H4 (cell line): ENCODE results near the gene BCAS3. TPM values are rescaled to one million over a fixed set of nuclear protein-coding genes. Genes with fewer than 3 reads are reported as not detected.

ENCODE experiments used
- DNase-seq: peaks from one replicate; pipeline ENCODE4 v3.0.0-alpha.2; 2015; ENCODE audit warnings: low spot score
- total RNA-seq: library from RNA; depleted of rRNA; stranded (reverse); fragments of >200 nt; shearing (Covaris generic); gene quantifications from 2 replicates; pipeline ENCODE4 v1.2.3, GENCODE V29; 2014

The BCAS3 gene
- total RNA-seq, 1 experiment from 2014 or later, result 10.2 TPM

DNA sequence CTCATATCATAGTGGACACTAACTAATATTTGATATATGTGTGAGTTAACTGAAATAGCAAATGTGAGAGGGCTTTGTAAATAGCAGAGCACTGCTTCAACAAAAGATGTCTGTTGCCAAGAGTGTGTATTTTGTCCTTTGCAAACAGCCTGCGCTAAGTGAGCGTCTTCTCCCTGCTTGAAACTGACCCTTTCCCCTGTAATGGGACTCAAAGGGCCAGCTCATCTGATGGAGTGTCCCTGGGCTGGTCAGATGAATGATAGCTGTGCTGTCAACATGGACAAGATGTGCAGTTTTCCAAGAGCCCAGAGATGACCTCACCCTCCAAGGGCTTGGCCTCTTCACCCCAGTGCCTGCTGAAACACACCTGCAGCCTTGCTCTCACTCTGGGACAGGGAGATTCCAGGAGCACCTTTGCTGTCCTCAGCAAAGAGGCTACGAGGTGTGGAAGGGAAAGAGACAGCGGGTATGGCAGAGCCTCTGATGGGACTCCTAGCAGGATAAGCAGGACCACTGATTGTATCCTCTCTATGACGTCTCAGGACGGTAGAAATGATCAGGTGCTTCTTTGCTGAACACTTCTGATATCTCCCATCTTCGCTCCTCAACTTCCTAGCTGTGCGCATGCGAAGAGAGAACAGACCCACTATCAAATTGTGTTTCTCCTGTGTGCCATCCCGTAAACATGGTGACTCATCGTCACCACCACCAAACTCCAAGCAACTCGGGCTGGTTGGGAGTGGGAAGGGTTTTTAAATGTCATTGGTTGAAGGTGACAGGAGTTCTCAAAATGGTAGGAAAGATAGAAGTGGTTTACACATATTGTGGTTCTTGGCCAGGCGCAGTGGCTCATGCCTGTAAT, 686.2 kb downstream of the BCAS3 start:
- no peak for DNase-seq

DNA sequence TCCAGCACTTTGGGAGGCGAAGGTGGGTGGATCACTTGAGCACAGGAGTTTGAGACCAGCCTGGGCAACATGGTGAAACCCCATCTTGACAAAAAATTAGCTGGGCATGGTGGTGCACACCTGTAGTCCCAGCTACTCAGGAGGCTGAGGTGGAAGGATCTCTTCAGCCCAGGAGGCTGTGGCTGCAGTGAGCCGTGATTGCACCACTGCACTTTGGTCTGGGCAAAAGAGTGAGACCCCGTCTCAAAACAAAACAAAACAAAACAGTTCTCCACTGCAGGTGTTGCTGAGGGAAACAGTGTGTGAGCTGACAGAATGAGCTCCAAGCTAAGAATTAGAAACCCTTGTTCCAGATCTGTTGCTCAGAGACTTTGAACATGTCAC, 686.8 kb downstream of the BCAS3 start:
- DNase-seq, result no peak

DNA sequence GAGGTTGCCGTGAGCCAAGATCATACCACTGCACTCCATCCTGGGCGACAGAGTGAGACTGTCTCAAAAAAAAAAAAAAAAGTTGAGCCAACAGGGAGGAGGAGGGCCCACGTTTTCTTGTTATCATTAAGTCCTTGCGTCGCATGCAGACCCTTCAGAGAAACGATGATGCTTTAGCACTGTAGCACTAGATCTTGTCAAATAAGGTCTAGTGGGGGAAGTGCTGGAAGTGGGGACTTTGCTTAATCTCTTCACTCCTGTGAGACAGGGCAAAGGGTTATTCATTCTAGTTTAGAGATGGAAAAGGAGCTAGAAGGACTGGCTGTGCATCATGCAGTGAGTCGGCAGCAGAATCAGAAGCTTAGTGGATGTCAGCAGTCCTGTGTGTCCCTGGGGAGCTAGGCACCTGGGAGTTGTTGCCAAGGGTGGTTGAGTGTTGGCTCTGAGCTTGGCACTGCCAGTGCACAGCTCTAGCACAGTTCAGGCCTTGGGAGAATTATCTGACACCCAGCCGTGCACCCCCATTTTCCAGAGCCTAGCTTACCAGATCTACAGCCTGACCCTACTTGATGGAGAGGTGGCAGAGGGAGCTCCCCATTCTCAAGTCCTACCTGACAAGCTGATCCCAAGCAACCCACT, 688.5 kb downstream of the BCAS3 start:
- no peak for DNase-seq

DNA sequence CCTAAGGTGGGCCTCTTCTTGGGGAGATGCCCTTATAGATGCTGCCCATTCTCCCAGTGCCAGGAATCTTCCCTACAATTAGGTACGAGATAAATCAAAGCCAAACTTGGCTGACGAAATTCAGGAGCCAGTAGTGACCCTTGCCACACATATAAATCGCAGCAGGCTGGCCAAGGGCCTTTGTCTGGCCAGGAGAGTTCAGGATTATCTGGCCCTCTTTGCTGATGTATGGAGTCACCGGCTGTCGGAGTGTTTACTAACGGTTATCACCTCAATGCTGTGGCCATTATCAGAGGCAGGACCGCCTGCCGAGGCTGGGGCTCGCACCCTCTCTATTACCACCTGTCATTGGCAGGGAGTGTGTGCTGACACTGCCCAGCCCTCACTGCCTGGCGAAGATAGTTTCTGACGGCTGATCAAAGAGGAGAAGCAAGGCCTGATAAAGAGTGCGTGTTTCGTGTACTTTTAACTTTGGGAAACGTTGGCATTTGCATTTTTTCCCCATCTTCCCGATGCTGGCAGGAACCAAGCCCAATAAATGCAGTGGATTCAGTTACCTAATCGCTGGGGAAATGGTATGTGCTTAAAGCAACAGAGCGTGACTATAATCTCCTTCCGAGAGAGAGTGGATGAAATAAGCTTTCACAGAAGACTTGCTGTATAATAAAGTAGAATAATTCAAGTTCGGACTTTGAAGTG, 689.2 kb downstream of the BCAS3 start:
- no peak for DNase-seq

DNA sequence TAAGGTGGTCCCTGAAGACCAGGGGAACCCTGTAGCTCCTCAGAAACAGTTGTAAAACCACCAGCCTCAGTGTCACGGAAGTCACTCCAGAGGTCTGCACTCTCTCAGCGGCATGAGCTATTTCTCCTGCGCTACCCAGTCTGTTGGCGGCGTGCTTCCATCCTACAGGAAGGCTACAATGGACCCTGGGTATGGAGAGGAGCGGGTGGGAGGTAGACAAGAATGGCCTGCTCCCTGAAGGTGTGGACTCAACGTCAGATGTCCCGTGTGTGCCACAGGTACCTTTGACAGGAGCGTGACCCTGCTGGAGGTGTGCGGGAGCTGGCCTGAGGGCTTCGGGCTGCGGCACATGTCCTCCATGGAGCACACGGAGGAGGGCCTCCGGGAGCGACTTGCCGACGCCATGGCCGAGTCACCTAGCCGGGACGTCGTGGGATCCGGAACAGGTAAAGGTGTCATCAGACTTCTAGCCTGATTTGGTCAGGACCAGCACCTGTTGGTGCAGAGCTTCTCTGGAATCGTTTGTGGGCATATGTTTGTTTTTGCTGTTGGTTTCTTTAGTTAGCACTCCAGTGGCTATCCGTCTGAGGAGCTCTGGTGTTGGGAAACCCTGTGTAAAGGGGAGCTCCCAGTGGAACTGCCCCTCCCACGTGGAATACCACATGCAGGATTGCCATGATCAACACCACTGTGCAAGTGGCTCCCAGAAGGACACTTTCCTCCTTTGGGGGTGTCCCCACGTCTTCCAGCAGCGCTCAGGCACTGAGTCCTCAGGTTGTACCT, 690.6 kb downstream of the BCAS3 start:
- no peak for DNase-seq

DNA sequence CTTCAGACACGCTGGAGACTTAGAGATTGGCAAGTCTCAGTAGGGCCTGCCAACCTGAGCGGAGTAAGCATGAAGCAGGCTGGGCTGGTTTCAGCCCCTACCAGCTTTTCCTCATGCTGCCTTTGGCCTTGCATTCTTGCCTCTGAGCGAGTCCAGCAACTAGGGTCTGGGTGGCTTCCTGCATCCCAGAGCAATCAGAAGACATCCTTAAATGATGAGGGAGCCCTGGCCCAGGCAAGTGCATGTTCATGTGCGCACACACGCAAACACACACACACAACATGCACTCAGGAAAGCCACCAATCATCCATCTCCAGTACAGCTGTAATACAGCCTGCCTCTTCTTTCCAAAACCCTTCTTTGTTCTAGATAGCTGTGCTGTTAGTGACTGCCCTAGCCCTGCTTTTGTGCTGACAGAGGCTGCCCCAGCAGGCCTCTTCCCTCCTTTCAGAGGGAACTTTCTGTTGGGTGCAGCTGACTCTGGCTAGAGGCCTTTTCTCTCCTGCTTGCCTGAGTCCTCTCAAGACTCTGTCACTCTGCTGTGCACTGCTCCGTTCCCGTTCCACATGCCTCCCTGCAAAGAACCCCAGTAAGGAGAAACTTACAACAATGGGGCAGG, 691.3 kb downstream of the BCAS3 start:
- DNase-seq, result no peak

DNA sequence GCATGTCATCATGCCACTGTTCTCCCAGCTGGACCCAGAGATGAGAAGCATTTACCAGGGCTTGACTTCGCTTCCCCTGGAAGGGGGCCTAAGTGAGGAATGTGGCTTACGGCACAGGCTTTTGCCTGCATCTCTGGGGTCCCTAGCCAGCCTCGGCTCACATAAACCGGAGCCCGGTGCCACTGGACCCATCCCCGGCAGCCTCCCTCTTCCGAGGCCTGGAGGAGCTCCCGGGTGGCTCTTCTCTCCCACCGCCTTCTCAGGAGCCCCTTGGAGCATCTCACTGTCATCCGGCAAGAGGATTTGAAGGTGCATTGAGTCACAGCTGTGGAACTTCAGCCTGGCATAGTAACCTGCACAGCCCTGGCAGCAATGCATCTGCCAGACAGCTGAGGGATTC, 692.1 kb downstream of the BCAS3 start:
- DNase-seq, result no peak

DNA sequence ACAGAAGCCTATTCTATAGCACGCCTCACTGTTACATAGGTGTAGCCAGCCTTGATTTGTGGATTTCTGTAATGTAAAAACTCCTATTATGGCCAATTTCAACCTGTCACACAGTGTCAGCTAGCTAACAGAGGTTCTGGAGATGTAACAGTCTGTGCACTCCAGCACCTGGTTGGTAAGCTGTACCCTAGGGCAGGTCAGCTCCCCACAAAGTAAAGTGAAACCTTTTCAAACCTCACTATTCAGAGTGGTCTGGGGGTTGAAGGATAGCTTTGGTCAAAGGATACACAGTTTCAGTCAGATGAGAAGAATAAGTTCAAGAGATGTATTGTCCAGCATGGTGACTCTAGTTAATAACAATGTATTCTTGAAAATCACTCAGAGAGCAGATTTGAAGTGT, 693.5 kb downstream of the BCAS3 start:
- no peak for DNase-seq

DNA sequence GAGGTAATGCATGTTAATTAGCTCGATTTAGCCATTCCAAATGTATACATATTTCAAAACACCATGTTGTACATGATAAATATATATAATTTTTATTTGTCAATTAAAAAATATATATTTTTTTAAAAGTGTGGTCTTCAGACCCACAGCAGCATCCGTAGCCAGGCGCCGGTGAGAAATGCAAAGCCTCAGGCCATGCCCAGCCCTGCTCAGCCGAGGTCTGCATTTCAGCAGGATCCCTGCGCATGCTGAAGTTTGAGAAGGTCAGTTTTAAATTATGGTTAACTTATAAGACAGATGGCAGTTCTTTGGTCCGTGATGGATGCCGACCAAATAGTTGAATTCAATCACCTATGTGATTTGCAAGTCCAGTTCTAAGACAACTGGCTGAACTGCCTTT, 694.0 kb downstream of the BCAS3 start:
- DNase-seq, result no peak

DNA sequence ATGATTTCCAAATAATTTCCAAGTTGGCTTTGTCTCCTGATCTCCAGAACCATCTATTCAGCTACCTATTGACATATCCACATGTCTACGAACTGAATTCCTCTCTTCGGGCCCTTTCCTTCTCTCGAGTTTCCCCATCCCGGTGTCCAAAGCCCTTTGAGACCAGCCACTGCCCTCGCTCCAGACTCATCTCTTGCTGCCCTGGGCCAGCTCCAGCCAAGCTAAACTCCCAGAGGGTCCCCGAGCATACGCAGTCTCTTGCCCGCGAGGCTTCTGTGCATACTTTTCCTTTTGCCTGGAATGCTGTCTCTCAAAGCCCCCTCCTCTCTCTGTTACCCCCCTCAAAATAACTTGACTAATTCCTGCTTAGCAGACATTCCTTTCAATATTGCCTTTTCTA, 694.8 kb downstream of the BCAS3 start:
- DNase-seq, result no peak

DNA sequence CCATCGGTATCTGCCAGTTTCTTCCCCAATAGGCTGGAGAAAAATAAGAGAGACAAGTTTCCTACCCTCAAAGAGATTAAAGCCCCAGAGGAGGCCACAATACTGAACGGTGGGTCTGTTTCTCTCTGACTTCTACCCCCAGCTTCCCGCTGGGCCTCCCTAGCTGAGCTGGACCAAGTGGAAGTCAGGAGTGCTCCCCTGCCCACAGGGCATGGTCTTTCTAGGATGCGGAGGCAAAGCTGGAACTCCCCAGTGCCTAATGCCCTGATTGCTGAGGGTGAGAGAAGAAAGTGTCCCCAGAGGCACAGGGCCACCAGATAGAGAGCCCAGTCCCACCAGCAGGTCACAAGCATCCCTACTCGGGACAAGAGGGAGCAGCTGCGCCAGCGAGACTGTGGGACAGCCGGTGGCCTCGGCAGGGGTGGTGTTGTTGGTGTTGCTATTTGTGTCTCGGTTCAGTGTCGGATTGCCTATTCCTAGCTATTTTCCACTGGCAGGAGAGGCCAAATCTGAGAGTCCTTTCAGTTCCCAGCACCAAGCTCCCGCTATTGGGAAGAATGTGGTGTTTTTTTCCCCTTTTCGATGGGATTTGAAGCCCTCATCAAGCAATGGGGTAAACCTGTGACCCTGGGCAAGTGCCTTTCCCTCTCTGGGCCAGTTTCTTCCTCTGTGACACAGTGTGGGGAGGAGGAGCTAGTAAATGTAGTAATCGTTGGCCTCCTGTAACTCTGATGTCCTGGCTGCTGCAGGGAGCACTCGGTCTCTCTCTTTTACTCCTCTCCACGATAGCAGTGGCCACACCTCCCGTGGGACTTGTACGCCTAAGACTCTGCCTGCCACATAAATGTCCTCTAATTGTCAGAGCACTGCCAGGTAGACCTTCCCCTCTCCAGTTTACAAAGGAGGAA, 699.5 kb downstream of the BCAS3 start:
- no peak for DNase-seq

DNA sequence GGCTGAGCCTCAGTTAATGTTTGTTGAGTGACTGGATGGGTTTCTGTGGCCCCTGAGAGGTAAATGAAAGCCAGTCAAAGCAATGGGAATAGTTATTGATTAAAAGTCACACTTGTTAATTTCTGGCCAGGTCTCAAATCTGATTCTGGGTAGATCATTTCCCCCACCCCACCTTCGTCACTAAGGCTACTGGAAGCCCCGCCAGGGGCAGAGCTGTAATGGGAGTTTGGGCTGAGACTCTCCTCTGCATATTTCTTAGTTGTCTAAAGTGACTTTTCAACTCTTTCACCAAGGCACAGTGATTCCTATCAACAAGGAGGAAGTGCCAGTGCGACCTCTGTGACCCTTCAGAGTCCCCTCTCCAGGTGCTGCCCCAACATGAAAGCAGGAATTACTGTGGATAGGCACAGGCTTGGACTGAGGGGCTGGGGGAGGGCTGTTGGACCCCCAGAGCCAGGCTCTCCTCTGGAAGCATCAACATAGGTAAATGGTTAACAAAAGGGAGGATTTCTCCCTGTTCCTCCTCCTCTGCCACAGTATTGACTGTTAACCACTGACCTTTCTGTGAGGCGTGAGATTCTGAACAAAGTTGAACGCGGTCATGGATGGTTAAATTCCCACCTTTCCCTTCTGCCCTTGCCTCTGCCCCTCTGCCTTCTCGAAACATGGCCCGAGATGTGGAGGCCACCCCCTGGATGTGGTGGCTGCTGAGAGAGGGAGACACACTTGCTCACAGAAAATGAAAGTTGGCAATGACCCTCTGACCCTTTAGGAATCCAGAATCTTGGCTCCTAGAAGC, 701.2 kb downstream of the BCAS3 start:
- no peak for DNase-seq

DNA sequence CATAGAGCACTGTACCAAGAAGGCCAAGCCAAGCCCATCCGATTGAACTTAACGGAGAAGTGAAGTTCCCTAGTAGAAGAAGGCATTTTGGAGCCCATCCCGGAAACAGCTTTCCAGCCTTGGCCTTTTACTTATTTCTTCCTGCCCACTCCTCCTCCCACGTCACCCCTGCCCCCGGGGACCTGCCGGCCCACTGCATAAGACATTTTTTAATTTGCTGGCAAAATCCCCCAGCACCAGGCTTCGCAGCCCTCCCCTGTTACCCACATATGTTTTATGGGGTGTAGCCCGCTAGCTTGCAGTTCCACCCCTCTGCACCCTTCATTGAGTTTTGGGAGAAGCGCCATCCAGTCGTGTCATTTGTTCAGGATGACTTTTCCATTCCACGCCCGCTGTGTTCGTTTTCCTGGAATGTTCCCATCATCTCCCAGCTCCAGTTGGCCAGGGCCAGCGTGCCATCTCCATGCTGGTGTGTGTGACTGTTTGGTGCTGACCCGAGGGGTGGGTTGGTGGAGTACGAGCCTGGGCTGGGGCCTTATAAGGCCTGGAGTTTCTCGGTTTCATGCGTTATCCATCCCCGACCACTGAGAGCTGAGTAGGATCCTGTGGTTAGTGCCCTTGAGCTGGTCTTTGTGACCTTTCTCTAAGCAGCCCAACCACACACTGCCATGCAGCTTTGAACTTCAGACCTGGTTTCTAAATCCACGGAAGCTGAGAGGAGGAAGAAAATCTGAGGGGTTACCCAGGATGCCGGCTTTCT, 702.0 kb downstream of the BCAS3 start:
- no peak for DNase-seq

DNA sequence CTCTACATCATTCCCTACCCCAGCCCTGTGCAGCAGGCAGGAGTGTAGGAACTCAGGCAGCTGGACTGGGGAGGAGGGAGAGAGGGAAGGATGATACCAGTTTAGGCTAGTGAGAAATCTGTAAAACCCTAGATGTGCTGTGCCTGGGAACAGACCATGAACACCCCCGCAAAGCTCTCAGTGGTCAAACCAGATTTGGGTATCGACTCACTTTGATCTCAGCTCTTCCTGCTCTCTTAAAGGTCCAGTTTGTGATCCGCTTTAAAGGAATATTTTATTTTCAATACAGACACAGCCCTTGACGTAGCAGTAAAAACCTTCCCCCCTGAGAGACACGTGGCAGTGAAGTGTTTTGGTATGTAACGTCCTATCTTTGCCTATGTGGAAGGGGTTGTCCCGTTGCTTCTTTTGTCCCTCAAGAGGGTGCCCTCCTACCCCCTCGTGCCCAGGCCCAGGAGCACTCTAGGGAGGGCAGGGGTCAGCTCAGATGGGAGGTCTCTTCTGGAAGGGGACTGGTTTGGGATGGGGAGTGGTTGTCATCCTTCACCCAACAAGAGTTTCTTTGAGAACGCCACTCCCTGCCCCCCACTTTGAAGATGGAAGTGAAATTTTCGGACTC, 702.7 kb downstream of the BCAS3 start:
- no peak for DNase-seq

DNA sequence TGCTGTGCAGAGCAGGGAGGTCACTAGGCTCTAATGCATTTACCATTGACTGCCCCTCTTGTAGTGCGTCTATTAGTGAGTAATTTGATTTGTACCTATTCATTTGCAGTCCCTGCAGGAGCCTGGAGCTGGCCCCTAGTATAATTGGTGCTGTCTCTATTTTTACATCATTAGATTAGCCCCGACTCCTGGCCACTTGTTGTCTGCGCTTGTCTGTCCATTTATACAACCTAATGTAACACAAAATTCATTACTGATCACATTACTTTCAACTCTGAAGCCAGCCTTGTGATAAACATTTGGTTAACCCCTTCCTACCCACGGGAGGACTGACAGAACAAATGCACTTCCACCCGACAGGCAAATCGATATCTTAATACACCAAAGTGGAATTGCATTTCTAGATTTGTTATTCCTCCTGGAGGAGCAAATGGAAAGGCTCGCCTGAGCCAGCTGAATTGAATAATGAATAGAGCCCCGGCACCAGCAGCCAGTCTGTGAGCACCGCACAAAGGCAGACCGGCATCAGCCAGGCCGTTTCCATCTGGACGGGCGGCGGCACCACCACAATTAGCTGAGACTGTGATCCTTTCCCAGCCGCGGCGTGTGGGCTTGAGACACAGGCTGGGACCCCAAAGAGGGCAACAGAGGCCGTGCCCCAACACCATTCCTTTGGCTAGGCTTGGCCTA, 703.3 kb downstream of the BCAS3 start:
- DNase-seq, result no peak

DNA sequence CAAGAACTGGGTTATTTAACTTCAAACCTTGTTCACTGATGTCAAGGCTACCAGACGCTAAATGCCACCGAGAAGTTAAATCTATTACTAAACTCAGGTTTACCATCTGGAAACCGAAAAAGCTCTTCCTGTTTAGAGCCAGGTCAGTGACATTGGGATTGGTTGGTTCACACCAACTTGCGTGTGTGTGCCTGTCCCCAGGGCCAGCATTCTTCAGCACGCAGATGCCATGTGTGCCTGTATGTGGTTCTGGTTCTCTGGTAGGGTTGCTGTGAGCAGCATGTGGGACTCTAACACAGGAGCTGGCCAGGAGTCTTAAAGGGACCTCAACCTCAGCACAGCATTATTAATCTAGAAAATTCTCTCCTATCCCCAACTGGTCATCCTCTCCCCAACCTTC, 703.9 kb downstream of the BCAS3 start:
- no peak for DNase-seq

DNA sequence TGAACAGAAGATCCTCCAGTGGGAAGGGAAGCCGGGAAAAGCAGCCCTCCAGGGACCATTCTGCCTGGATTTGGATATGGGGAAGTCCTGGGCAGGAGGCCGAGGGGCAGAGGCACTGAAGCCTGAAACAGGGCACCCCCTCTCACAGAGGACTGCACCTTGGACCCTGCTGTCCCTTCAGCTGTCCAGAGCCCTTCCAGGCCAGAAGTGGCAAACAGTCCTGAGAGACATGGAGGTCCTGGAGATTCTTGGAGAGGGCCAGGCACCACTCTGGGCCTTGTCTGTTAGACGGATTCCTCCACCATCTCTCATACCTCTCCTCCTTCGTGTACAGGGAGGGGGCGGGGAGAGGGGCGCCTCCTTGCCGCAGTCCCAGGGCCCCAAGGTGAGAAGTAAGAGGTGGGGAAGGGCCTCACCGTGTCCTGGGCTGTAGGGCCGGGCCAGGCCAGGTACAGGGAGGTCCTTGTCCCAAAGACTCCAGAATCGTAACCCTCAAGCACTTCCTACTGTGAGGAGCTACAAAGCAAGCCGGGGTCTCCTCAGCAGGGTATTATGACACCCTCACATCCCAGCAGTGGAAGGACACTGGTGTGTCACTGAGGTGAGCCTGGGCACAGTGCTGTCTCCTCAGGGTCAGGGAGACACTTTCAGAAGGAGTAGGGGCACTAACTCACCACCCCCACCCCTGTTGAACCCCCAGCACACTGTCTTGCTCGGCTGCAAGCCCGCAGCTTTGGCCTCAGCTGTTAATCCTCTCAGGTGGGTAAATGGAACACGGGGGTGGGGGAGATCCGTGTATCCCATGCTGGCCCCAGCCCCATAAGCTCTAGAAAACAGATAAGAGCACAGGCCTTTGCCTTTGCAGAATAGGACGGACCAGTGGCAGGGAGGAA, 705.4 kb downstream of the BCAS3 start:
- DNase-seq, result no peak
